GM19099 (cell line): Measurements from ENCODE around the gene TIAM2.

Experiments used
- POLR2A ChIP-seq: IDR thresholded peaks from 3 replicates; pipeline ENCODE4 v1.6.1; 2011; ENCODE audit warnings: low read depth; ENCODE audit not compliant: insufficient read length; ENCODE audit errors: extremely low read depth

Gene TIAM2

DNA sequence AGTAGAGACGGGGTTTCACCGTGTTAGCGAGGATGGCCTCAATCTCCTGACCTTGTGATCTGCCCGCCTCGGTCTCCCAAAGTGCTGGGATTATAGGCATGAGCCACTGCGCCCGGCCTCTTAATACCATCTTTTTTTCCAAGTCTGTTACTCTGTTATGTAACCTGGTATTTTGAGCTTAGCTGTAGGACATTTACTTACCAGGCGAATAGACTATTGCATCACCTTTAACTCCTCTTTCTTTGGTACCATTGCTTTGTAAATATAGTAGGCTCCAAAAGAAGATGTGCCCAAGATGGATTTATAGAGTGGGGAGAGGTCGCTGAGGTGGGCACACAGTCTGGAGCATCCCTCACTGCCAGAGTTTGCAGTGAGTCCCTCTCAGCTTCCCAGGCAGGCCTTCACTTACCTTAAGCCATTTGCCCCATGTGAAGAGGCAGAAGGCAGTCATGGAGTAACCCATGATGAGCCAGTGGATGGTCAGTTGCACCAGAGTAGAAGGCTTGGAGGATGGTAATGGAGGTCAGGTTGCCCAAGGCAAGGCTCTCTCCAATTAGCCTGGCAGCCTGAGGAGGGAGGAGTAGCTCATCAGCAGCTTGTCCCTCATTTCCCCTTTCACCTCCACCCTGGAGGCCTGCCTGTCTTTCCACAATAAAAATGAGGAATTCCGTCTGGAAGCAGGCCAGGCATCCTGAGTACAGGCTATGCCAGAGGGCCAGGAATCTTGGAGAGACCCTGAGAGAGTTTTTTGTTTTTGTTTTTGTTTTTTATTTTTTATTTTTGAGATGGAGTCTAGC lies 9.7 kb downstream of the TIAM2 start:
- no peak for TF ChIP-seq POLR2A

DNA sequence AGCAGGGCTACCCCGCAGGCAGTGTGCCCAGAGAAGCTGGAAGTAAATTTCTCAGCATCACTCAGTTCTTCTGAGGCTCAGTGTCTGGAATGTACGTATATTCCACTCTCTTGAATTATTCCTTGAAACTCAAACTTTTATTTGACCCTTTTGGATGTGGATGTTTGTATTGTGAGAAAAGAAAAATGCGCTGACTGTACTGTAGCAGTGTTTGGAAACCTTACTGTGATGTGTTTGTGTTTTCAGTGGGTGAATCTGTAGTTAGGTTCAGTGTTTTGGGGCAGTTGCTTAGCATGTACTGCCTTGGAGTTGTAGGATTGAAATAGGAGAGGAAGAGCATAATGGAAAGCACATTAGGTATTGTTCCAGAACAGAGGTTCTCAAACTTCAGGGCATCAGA lies 13.5 kb downstream of the TIAM2 start:
- TF ChIP-seq POLR2A: no peak

DNA sequence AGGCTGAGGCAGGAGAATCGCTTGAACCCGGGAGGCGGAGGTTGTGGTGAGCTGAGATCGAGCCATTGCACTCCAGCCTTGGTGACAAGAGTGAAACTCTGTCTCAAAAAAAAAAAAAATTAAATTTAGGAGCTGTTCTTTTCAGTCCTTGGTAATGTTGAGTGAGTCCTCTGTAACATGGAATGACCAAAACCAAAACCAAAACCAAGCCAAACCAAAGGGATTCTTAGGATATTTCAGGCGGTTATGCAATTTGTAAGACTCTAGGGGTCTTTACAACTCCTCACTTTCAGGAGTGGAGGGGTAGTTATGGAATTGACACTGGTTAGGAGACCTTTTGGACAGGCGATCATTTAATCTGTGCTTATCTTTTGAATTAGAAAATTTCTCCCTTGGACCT lies 15.8 kb downstream of the TIAM2 start:
- TF ChIP-seq POLR2A: no peak

DNA sequence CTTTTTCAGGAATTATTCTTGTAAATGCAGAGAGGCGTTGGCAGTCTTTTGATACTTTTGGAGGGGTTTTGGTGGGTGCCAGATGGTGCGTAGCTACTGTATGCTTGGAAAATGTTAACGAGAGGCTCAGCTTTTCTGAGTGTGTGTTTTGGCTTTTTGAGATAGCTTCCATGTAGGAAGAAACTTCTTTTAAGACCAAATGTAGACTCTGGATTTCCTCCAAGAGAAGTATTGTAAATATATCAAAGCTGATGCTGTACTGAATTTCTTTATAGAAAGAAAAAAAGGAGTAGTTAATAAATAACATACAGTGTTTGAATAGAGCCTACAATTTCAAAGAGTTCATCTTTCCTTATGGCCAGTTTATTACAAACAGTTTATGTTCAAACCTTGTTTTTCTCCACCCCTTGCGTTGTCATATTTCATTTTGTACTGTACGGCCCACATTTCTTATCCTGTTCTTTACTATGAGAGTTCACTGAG lies 16.7 kb downstream of the TIAM2 start:
- no peak for TF ChIP-seq POLR2A

DNA sequence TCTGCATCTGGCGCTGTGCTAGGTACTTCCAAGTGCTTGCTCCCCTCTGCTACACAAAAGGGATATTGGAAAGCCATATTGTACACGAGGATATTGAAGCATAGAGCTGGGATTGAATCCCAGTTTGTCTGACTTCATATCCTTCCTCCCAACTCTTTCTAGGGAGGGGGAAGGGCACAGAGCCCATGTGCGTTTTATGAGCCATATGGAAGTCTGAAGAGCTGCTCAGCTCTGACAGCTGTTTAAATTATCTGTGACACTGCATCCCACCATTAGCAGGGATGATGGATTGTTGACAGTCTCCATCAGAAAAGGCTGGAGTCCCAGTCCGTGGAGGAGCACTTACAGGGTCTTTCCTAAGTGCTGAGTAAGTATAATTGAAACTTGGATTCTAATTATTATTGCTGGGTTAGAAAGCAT lies 18.4 kb downstream of the TIAM2 start:
- no peak for TF ChIP-seq POLR2A

DNA sequence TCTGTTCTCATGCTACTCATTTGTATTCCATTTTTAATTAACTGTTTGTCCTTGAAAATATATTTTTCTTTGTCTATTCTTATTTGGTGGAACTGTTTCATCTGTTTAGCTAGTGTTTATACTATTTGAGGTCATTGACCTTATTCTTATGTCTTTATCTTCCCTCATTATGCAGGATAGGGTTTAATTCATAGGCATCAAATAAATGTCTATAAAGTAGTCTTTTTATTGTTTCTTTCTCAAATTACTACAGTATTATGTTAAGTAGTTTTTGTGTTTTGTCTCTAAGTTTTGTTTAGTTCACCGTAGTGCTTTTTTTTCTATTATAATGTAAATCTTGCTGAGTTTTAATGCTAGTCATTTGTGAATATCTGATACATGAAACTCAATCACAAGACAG lies 19.0 kb downstream of the TIAM2 start:
- TF ChIP-seq POLR2A: no peak

DNA sequence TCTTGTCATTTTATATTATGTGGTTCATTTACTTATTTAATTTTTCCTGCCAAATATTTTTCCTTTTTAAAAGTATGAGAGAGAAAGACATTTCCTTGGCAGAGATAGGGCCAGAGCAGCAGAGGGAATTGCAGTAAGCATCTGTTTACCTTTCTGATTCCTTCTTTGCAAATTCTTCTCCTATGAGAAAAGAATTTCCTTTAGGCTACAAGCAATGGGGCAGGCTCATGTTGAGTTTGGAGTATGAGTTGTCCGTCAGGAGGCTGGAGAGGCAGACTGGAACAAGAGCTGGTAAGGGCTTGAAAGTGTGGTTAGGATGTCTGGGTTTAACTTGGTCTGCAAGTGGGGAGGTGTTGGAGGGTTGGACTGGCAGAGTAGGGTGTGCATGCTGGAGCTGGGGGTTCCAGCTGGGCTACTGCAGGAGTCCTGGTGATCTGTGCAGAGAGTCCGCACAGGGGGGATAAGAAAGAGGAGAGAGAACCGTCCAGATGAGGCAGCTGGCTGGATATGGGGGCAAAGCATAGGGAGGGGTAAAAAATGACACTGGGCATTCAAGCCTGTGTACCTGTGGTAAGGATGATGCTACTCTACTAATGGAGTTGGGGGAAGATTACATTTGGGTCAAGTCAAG lies 19.7 kb downstream of the TIAM2 start:
- no peak for TF ChIP-seq POLR2A

DNA sequence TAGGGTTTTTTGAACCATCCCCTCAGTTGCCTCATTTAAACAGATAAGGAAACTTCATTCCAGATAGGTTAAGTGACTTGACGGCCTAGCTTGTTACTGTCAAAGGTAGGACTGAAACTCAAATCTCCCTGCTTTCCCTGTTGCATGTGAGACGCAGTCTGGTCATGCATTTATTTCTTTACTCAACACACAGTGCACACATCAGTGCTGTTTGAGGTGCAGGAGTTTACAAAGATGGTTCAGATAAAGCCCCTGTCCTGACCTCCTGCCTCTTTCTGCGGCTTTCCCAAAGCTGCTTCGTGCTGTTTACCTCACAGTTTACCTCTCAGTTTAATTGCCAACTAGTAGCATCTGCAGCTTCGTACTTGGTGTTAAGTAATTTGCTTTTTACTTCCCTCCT lies 26.6 kb downstream of the TIAM2 start:
- TF ChIP-seq POLR2A: no peak

DNA sequence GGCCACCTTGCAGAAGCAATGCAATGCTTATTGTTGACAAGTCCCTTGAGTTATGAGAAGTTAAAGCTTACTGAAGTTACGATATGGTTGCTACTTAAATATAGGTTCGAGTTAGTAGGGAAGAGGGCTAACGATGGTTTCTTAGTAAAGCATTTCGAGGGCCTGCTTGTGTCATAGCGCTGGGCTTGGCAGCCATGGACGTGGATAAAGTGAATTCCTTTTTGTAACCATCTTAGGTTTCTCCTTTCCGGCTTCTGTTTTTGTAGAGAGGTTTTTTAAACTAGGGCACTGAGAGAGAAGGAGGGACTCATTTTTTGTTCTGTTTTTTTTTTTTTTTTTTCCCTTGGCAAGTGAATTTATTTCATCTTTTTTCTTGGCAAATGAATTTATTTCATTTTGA lies 27.6 kb downstream of the TIAM2 start:
- TF ChIP-seq POLR2A: no peak

DNA sequence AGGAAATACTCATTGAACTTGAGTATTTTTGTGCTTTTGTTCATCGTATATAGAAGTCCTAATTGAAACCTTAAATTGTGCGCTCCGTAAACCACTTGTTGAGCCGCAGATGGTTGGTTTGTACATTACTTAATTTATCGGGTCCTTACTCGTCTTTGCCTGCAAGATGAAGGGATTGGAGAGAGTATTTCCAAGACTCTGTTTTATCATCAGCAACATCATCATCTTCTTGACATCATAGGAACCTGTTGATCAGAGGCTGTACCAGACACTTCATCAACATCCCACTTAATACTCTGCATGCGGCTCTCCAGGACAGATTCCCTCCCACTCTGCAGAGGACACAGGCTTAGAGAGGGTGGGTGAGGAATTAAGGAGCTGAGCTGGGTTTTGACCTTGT lies 28.6 kb downstream of the TIAM2 start:
- TF ChIP-seq POLR2A: no peak

DNA sequence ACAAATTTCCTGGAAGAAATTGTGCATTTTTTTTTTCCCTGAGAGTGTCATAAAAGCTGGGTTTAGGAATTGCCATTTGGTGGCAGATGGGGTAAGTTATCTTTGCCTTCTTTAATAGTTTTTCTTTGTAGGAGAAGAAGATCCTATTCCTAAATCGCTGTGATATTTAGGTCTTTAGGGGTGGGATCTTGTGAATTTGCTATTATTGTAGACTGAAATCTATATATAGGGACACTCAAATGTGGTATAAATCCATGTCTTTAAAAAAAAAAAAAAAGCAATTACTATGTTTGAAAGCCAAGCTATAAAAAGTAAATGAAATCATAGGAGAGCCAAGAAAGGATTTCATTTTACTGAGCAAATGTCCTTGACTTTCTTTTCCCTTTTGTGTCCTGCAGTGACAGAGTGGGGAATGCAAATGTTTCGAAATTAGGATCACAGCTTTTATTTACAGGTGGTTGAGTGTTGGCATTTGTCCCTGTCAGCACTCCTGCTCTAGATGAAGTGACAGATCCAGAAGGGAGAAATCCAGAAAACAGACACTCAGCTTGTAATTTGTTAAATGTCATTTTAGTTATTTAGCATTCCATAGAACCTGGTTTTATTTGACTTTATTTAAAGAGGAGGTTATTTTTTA lies 29.4 kb downstream of the TIAM2 start:
- TF ChIP-seq POLR2A: no peak

DNA sequence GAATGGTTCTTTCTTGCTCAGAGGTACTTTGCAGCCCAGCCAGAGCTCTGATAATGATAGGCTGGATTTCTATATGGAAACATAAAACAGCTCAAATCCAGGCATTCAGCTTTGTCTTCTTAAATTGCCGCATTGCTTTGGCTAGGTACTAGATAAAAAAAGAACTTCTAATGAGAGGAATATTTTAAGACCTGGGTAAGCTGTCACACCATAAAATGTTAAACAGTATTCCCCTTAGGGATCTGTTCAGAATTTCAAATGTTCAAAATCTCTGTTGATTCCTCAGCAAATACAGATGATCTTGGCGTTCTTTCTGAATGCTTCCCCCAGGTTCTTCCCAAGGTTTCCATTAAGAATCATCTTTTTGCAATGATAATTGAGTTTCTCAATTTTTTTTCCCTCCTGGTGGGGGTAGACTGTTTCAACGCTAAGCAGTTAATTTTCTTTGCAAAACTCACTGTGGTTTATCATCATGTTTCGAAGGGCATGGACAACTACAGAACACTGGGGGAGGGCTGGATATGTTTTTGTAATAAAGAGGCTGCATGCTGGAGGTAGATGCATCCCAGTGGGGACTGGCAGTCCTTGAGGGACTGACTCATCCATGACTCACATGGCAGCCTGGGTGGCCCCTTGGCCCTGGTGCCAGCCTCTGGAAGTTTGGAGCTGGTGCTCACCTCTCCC lies 31.0 kb downstream of the TIAM2 start:
- no peak for TF ChIP-seq POLR2A

DNA sequence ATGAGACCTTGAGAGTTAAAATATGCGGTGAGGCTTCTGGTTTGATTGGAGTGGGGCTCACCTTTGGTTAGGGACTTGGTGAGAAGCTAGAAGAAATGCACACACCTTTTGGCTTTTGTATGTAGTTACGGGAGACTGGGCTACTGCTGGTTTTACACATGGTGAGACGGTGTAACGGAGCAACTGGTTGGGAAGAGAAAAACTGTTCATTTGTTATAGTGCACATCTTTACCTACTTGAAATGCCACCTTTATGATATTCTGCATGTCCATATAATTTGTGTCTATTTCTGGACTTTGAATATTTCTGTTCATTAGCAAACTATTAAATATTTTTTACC lies 31.6 kb downstream of the TIAM2 start:
- TF ChIP-seq POLR2A: no peak

DNA sequence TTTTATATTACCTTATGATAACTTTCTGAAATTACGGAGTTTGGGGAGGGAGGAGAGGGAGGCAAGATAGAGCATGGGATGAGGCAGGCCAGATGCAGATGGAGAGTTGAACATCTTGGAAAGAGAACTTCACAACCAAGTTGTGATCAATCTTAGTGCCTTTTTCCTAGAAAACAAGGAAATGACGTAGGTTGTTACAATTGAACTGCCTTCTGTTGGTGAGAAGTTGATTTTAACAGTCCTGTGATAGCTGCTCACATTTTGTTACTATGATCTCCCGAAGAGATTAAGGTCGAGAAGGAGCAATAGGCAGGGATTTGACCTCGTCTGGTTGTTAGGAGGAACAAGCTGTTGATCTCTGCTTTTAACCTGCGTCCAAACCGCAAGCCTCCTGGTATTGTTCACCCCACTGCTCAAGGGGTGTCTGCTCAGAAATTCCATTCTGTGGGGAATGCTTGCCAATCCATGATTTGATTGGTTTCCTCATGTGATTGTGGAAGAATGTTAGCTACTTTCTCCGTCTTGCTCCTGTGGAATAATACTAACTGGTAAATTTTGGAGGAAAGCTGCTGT lies 35.1 kb downstream of the TIAM2 start:
- TF ChIP-seq POLR2A: no peak

DNA sequence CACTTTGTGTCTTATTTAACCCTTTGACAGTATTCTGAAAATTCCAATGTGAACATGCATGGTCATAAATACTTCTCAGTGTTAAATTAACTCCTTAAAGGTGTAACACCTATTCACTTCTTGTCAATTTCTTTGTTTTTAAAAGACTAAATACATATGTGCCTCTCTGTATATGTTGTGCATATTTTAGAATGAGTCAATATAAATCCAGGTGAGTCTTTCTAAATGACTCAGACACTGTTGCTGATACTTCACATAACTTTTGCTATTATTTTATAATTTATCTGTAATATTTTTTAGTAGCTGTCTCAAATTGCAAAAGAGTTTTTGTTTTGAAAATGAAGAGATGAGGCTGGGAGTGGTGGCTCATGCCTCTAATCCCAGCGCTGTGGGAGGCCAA lies 36.0 kb downstream of the TIAM2 start:
- no peak for TF ChIP-seq POLR2A
